Lung (tissue), 12 donors: ENCODE measurements around the gene ATP2A2. TPM values are rescaled to one million over a fixed set of nuclear protein-coding genes. Genes with fewer than 3 reads are reported as not detected.

Experiments used
- ATAC-seq: fragments of 200-7000 bp; cut with Tn5 transposase; one replicate; pipeline ENCODE4 v1.9.1; 2020; ENCODE audit warnings: moderate number of reproducible peaks; ENCODE audit not compliant: insufficient read depth, low FRiP score
- DNase-seq, 3 donors: peaks; one replicate each; pipeline ENCODE4 v3.0.0-alpha.2; 2013 to 2017
- H3K27ac ChIP-seq, 2 donors: one replicate each; pipeline ENCODE4 v1.5.1; 2013; ENCODE audit warnings: mild to moderate bottlenecking in 2 of 2, moderate library complexity in 2 of 2, control low read depth in 1 of 2, inconsistent platforms in 1 of 2, low read depth in 1 of 2, low read length in 1 of 2
- H3K27me3 ChIP-seq, 3 donors: one replicate each; pipeline ENCODE4 v1.5.1; 2013; ENCODE audit warnings: low read length in 2 of 3; ENCODE audit not compliant: control insufficient read depth in 3 of 3, insufficient read depth in 3 of 3
- H3K36me3 ChIP-seq, 4 donors: one replicate each; pipeline ENCODE4 v1.5.1; 2013; ENCODE audit warnings: low read length in 4 of 4, mild to moderate bottlenecking in 1 of 4, moderate library complexity in 1 of 4; ENCODE audit not compliant: control insufficient read depth in 4 of 4, insufficient read depth in 4 of 4
- H3K4me1 ChIP-seq, 5 donors: one replicate each; pipeline ENCODE4 v1.5.1; 2013; ENCODE audit warnings: low read length in 5 of 5, mild to moderate bottlenecking in 2 of 5, moderate library complexity in 1 of 5; ENCODE audit not compliant: control insufficient read depth in 5 of 5, insufficient read depth in 5 of 5
- H3K4me3 ChIP-seq: one replicate; pipeline ENCODE4 v1.5.1; 2013; ENCODE audit warnings: mild to moderate bottlenecking, control low read depth, moderate library complexity
- H3K9ac ChIP-seq, 2 donors: one replicate each; pipeline ENCODE4 v1.5.1; 2013; ENCODE audit warnings: low read length in 2 of 2, control low read depth in 1 of 2; ENCODE audit not compliant: insufficient read depth in 1 of 2
- H3K9me3 ChIP-seq, 4 donors: one replicate each; pipeline ENCODE4 v1.5.1; 2013; ENCODE audit warnings: low read length in 3 of 4, mild to moderate bottlenecking in 1 of 4, moderate library complexity in 1 of 4; ENCODE audit not compliant: control insufficient read depth in 4 of 4, insufficient read depth in 3 of 4
- CTCF ChIP-seq: IDR thresholded peaks from 2 replicates; pipeline ENCODE4 v1.5.1; 2012; ENCODE audit warnings: mild to moderate bottlenecking; ENCODE audit errors: control extremely low read depth, extremely low read depth
- WGBS, 2 donors: extraction: QIAGEN DNeasy Blood & Tissue Kit; methylation state at CpG; one replicate each; pipeline ENCODE4 v1.1.7; 2013; 5-methylcytosine and 5-hydroxymethylcytosine counted together
- polyA plus RNA-seq, 2 donors: library from polyadenylated mRNA; stranded (reverse); fragments of 200-250 nt; gene quantifications; one replicate each; pipeline ENCODE4 v1.2.1, GENCODE V29; 2013
- total RNA-seq, 2 donors: library from RNA; depleted of rRNA in 1 of 2; stranded (reverse); fragments of >200 nt in 1 of 2; gene quantifications; one replicate each; pipeline ENCODE4 v1.2.1, GENCODE V29; 2014 to 2021
- donor health status: control.
- donor health status: control.
- donor health status: Bipolar disorder and iron deficiency.
- donor health status: healthy.
- donor health status: DM: yes; HTN: yes; CAD: no.

Gene ATP2A2
- total and polyA plus RNA-seq, 4 donors, result 34.1 to 240 (median 136) TPM

GRCh38 chr12:110343736-110344555 lies 62.9 kb downstream of the ATP2A2 start:
- Histone ChIP-seq H3K4me3 (no peak overlapping the region), H3K4me1 (peaks cover 0 to 6% (median 0%) of the 10 kb centered on the region in 5 donors), H3K27me3 (no peaks in the 10 kb centered on the region), H3K9me3 (peaks cover 0 to 2% (median 0%) of the 10 kb centered on the region in 4 donors), H3K9ac (no peak overlapping the region), H3K27ac (peak overlapping the region in 1 of 2 donors; percentile 35), H3K36me3 (peaks cover 55 to 69% (median 63%) of the 10 kb centered on the region in 4 donors)
- ATAC-seq (no peak), DNase-seq (peak in 1 of 3 donors; percentile 26)
- WGBS, 2 donors, result 82 to 88% methylated on average over 9 of the region's 9 CpGs
- TF ChIP-seq CTCF, result no peak

- WGBS, 2 donors, result 94 to 96% methylated on average over 11 of the region's 11 CpGs
- no peak for TF ChIP-seq CTCF
- DNase-seq (no peak), ATAC-seq (no peak)
- peaks cover 50 to 65% (median 62%) of the 10 kb centered on the region in 4 donors for H3K36me3 ChIP-seq
- H3K4me3 ChIP-seq, result no peak overlapping the region
- no peak overlapping the region for H3K9ac ChIP-seq
- H3K9me3 ChIP-seq, result peaks cover 0 to 2% (median 0%) of the 10 kb centered on the region in 4 donors
- no peaks in the 10 kb centered on the region for H3K27me3 ChIP-seq
- no peaks in the 10 kb centered on the region for H3K4me1 ChIP-seq
- peak overlapping the region in 1 of 2 donors; percentile 35 for H3K27ac ChIP-seq
These were observed 63.6 kb downstream of the ATP2A2 start for GRCh38 chr12:110344657-110345056.

- TF ChIP-seq CTCF, result no peak
- 31 to 63% methylated on average over 11 of the region's 11 CpGs for WGBS, 2 donors
- DNase-seq, result peak in 1 of 3 donors; percentile 32
- H3K27me3 ChIP-seq, result no peaks in the 10 kb centered on the region
- no peaks in the 10 kb centered on the region for H3K4me1 ChIP-seq
- no peak overlapping the region for H3K27ac ChIP-seq
- H3K36me3 ChIP-seq, result peaks cover 52 to 68% (median 63%) of the 10 kb centered on the region in 4 donors
- no peak overlapping the region for H3K9ac ChIP-seq
- no peak overlapping the region for H3K4me3 ChIP-seq
- ATAC-seq, result peak; percentile 10
- H3K9me3 ChIP-seq, result peaks cover 0 to 2% (median 0%) of the 10 kb centered on the region in 4 donors
These were observed 64.2 kb downstream of the ATP2A2 start for GRCh38 chr12:110345176-110345661.
